ENCODE measurements around the gene RIPPLY1. TPM values are rescaled to one million over a fixed set of nuclear protein-coding genes. Genes with fewer than 3 reads are reported as not detected.
A peak's percentile ranks its signal among the peaks of the same experiment; 100 is the strongest.
"Not testable (repeated sequence)": the region's sequence is repeated elsewhere in the genome, so short reads cannot be mapped to it uniquely, and the experiment has no call there.

Gene RIPPLY1
- total RNA-seq, 1 experiment from 2014 or later: not detected

- peaks cover 1% of the 10 kb centered on the region for H3K4me1 ChIP-seq (replicated peaks; ENCODE audit: insufficient read depth)
- ChIA-PET POLR2A (ENCODE audit: unreplicated experiment) (no interaction called here), CTCF (no interaction called here)
- H3K4me2 ChIP-seq: no peak overlapping the region
- no peaks in the 10 kb centered on the region for H3K9me2 ChIP-seq (ENCODE audit: insufficient read depth)
- BruUV-seq (replicated peaks): no TSS peak
- no peak for DNase-seq
- intact Hi-C loops (cut with micrococcal nuclease; ENCODE audit: unreplicated experiment): no loop called here
- no peaks in the 10 kb centered on the region for H4K20me1 ChIP-seq (ENCODE audit: insufficient read depth)
- no peak overlapping the region for H3K27ac ChIP-seq
- H3K9me3 ChIP-seq (ENCODE audit: insufficient read depth, low read depth): no peaks in the 10 kb centered on the region
- no peaks in the 10 kb centered on the region for H3K36me3 ChIP-seq (ENCODE audit: low read depth)
- H3K79me2 ChIP-seq (ENCODE audit: low read depth): no peaks in the 10 kb centered on the region
- no peaks in the 10 kb centered on the region for H3K27me3 ChIP-seq (ENCODE audit: insufficient read depth, low read depth)
- no peaks in the 10 kb centered on the region for H3F3A ChIP-seq (ENCODE audit: insufficient read depth, low read depth)
- no peak for TF ChIP-seq EZH2 (IDR thresholded peaks at IDR 0.05; ENCODE audit: low read depth)
- TF ChIP-seq, protein P1, sequence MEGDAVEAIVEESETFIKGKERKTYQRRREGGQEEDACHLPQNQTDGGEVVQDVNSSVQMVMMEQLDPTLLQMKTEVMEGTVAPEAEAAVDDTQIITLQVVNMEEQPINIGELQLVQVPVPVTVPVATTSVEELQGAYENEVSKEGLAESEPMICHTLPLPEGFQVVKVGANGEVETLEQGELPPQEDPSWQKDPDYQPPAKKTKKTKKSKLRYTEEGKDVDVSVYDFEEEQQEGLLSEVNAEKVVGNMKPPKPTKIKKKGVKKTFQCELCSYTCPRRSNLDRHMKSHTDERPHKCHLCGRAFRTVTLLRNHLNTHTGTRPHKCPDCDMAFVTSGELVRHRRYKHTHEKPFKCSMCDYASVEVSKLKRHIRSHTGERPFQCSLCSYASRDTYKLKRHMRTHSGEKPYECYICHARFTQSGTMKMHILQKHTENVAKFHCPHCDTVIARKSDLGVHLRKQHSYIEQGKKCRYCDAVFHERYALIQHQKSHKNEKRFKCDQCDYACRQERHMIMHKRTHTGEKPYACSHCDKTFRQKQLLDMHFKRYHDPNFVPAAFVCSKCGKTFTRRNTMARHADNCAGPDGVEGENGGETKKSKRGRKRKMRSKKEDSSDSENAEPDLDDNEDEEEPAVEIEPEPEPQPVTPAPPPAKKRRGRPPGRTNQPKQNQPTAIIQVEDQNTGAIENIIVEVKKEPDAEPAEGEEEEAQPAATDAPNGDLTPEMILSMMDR (conservative IDR thresholded peaks at IDR 0.05): no peak
- H3K4me3 ChIP-seq: no peak overlapping the region
- H2AFZ ChIP-seq: no peak overlapping the region
These were observed 13.7 kb downstream of the RIPPLY1 start for GRCh38 chrX:106889468-106889867.

DNA sequence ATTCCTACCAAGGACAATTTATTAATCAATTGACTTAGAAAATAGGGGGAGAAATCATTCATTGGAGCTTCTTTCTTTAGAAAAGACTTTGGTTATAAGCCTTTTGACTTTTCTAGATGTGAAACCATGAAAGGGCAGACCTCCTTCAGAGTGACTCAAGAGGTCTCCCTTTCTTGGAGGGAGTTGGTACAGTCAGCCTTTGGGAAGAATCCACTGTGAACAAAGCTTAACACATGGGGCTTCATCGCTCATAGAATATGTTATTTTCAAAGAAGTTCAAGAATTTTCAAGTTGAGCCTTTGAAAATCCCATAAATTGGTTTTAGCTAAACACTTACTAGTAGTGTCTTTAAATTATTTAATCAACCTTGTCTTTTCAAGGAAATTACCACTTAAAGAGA lies 28.0 kb downstream of the RIPPLY1 start:
- Histone ChIP-seq H3K9me3 (ENCODE audit: insufficient read depth, low read depth) (no peaks in the 10 kb centered on the region), H3K27me3 (ENCODE audit: insufficient read depth, low read depth) (no peaks in the 10 kb centered on the region), H3K9me2 (ENCODE audit: insufficient read depth) (no peaks in the 10 kb centered on the region), H3K4me3 (no peak overlapping the region), H3K27ac (no peak overlapping the region), H3F3A (ENCODE audit: insufficient read depth, low read depth) (no peaks in the 10 kb centered on the region), H3K36me3 (ENCODE audit: low read depth) (no peaks in the 10 kb centered on the region), H3K79me2 (ENCODE audit: low read depth) (no peaks in the 10 kb centered on the region), H3K4me1 (replicated peaks; ENCODE audit: insufficient read depth) (no peaks in the 10 kb centered on the region), H4K20me1 (ENCODE audit: insufficient read depth) (no peaks in the 10 kb centered on the region), H3K4me2 (no peak overlapping the region), H2AFZ (no peak overlapping the region)
- intact Hi-C loops (cut with micrococcal nuclease; ENCODE audit: unreplicated experiment): loop anchor here (10.0 kb wide), 1 partner anchor 390 kb away; no protein-coding TSS in a partner anchor
- DNase-seq: no peak
- no TSS peak for BruUV-seq (replicated peaks)
- ChIA-PET CTCF (interaction anchor here (0.5 to 0.6 kb wide), 2 partner anchors 735 to 905 kb away, joined by 4 to 6 read pairs; no protein-coding TSS in a partner anchor), POLR2A (ENCODE audit: unreplicated experiment) (no interaction called here)
- no peak for TF ChIP-seq EZH2 (IDR thresholded peaks at IDR 0.05; ENCODE audit: low read depth)
- TF ChIP-seq, protein P1 (conservative IDR thresholded peaks at IDR 0.05): no peak

DNA sequence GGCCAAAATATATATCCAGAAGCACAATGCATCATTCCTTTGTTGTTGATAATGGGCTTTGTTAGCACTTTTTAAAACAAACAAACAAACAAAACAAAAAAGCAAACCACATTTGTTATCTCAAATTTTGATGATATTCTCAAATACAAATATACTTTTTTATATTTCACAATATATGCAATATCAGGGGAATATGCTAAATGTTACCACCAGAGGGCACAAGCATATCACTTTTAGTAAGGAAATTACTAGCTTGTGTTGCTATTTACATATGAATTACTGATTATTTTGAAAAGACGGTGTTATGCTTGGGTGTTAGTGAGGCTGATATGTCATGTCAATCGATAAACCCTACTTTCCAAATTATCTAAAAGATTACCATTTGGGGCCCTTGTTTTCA lies 29.1 kb downstream of the RIPPLY1 start:
- DNase-seq: peak in 1 of 2 experiments; percentile 38
- BruUV-seq (replicated peaks): no TSS peak
- TF ChIP-seq, protein P1 (conservative IDR thresholded peaks at IDR 0.05): peak; percentile 86
- TF ChIP-seq EZH2 (IDR thresholded peaks at IDR 0.05; ENCODE audit: low read depth): no peak

GRCh38 chrX:106872796-106873195 lies 30.3 kb downstream of the RIPPLY1 start:
- H3K36me3 ChIP-seq (ENCODE audit: low read depth); H3K79me2 ChIP-seq (ENCODE audit: low read depth); H3K4me1 ChIP-seq (replicated peaks; ENCODE audit: insufficient read depth); H3K27me3 ChIP-seq (ENCODE audit: insufficient read depth, low read depth); H3K9me2 ChIP-seq (ENCODE audit: insufficient read depth); POLR2A ChIA-PET (ENCODE audit: unreplicated experiment); H3K9me3 ChIP-seq (ENCODE audit: insufficient read depth, low read depth); H4K20me1 ChIP-seq (ENCODE audit: insufficient read depth); H3F3A ChIP-seq (ENCODE audit: insufficient read depth, low read depth); H2AFZ ChIP-seq; H3K4me3 ChIP-seq; H3K27ac ChIP-seq; H3K4me2 ChIP-seq; CTCF ChIA-PET; BruUV-seq (replicated peaks); DNase-seq: not testable (repeated sequence)
- intact Hi-C loops (cut with micrococcal nuclease; ENCODE audit: unreplicated experiment): loop anchor here (5.0 to 10.0 kb wide), 2 partner anchors 388 to 1200 kb away; no protein-coding TSS in a partner anchor

More for the DNA sequence above, 29.1 kb downstream of the RIPPLY1 start:
- Histone ChIP-seq H3K4me3 (no peak overlapping the region), H3K4me1 (replicated peaks; ENCODE audit: insufficient read depth) (no peaks in the 10 kb centered on the region), H3K27me3 (ENCODE audit: insufficient read depth, low read depth) (no peaks in the 10 kb centered on the region), H3K9me3 (ENCODE audit: insufficient read depth, low read depth) (no peaks in the 10 kb centered on the region), H3K4me2 (no peak overlapping the region), H3K79me2 (ENCODE audit: low read depth) (no peaks in the 10 kb centered on the region), H3F3A (ENCODE audit: insufficient read depth, low read depth) (no peaks in the 10 kb centered on the region), H3K9me2 (ENCODE audit: insufficient read depth) (no peaks in the 10 kb centered on the region), H4K20me1 (ENCODE audit: insufficient read depth) (no peaks in the 10 kb centered on the region), H3K27ac (no peak overlapping the region), H2AFZ (no peak overlapping the region), H3K36me3 (ENCODE audit: low read depth) (no peaks in the 10 kb centered on the region)
- ChIA-PET POLR2A (ENCODE audit: unreplicated experiment) (interaction anchor here (0.7 kb wide), 1 partner anchor 20 kb away, joined by 11 read pairs; no protein-coding TSS in a partner anchor), CTCF (interaction anchor here (0.6 kb wide), 1 partner anchor 795 kb away, joined by 3 read pairs; no protein-coding TSS in a partner anchor)
- intact Hi-C loops (cut with micrococcal nuclease; ENCODE audit: unreplicated experiment): loop anchor here (5.0 to 10.0 kb wide), 2 partner anchors 389 to 1198 kb away; no protein-coding TSS in a partner anchor

All from PC-9 (cell line).